GM10266 (cell line): Measurements from ENCODE around the gene EEFSEC.

Experiments
- DNase-seq: peaks from one replicate; pipeline ENCODE4 v3.0.0; 2012; ENCODE audit errors: extremely low spot score
- CTCF ChIP-seq: IDR thresholded peaks from 2 replicates; pipeline ENCODE4 v1.5.1; 2012; ENCODE audit warnings: mild to moderate bottlenecking, low read depth; ENCODE audit not compliant: control insufficient read depth, insufficient read depth; ENCODE audit errors: missing control alignments

EEFSEC gene

DNA sequence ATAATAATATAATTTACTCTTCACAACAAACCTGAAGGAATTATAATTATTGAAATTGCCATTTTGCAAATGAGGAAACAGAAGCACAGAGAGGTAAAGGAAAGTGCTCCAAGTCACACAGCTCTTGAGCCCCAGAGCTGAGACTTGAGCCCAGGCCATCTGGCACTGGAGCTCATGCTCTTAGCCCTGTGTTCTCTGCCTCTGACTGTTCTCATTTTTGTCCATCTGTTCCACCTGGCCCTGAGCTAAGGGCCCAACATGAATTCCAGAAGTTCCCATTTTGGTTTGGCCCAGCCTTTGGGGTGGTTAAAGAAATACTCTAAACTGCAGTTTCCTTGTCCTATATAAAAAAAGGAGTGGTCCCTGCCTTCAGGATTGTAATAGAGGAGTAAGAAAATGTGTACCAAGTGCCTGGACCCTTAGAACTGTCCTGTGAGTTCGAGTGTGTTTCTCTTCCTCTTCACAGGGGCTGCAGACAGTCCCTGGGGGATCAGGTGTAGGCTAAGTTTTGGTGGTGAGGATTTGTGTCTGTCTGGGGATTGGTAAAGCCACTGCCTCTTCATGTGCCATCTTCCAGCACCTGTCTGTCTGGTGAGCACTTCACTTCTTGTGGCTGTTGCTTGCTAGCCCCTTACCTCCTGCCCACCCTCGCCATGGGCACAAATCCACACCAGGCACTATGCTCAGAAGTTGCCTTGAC is 221.6 kb downstream of the EEFSEC start:
- no peak for TF ChIP-seq CTCF
- DNase-seq = no peak

DNA sequence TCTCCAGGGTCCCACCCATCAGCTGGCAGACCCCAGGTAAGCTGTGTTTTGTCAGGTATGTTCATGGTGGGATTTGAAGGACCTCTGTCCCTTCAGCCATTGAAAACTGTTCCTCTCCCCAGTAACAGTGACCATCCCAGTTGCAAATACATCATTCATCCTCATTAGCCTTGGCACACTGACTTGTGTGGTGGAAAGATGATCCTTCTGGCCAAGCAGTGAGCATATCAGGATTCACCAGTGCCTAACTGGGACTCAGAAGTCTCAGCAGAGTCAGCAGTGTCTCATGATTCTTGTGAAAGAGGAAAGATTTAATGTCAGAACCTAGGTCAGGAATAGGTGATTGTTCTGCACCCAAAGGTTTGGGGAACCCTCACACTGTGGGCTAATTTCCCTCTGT is 223.2 kb downstream of the EEFSEC start:
- no peak for TF ChIP-seq CTCF
- DNase-seq = no peak

DNA sequence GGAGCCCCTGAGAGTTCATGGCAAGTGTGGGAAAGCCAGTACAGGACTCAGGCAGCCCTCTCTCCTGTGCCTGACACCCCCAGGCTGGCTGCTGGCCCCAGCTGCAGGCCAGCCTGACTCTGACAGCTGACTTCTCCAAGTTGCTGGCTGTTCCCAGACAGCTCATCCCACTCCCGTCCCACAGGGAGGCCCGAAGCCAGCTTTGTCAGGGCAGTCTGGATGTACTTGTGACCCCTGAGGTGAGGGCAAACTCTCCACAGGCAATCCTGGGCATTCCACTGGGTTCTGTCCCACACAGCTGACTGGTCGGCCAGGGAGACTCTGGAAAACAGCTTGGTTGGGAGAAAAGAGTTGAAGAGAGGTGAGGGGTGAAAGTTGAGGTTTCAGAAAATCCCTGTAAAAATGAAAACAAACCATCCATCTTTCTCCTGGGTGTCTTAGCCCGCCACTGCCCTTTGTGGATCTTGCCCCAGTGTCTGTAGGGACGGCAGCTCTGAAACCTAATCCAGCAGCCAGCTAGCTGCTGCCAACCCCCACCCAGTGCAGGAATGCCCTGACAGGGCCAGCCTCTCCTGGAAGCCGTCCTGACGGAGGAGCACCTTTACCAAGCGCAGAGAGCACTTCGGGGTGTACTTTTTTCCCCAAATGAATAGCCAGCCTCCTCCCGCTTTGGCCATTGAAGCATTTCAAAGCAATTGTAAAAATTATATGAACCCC is 225.5 kb downstream of the EEFSEC start:
- TF ChIP-seq CTCF = no peak
- no peak for DNase-seq

- DNase-seq = no peak
- no peak for TF ChIP-seq CTCF
Observed at GRCh38 chr3:128379367-128380160, 226.3 kb downstream of the EEFSEC start.

- no peak for DNase-seq
- no peak for TF ChIP-seq CTCF
Observed at GRCh38 chr3:128380295-128380694, 227.0 kb downstream of the EEFSEC start.

- no peak for TF ChIP-seq CTCF
- DNase-seq = no peak
Observed at GRCh38 chr3:128380719-128381118, 227.4 kb downstream of the EEFSEC start.
